Measurements from ENCODE around the gene MCM3AP.

MCM3AP gene

DNA sequence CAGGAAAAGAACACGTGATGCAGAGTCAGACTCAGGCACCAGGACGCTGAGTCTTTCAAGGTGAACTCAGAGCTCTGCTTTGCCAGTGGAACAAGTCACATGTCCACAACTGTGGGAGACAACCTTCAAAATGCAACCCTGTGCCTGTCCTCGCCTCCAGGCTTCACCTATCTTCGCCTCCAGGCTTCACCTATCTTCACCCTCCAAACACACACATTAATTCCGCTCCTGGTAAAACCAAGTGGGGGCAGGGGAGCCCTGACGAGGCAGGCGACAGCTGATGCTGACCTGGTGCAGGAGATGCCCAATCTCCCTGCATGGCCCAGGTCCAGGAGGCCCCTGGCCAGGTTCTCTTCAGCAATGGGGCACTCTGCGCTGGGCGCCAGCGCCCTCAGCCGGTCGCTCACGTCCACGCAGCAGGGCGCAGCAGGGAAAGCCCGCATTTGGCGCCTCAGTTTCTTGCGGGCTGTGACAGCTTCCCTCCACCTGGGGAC, 28.9 kb downstream of the MCM3AP start:
- Histone ChIP-seq H3F3A (ENCODE audit: insufficient read depth, low read length) (no peaks in the 10 kb centered on the region), H3K9me2 (replicated peaks; ENCODE audit: insufficient read depth, low read length) (no peaks in the 10 kb centered on the region), H4K20me1 (ENCODE audit: insufficient read depth, low read length) (no peaks in the 10 kb centered on the region), H3K4me2 (ENCODE audit: low read depth, low read length) (no peak overlapping the region), H3K27ac (ENCODE audit: low read length) (no peak overlapping the region), H3K9me3 (replicated peaks; ENCODE audit: insufficient read depth, low read length) (no peaks in the 10 kb centered on the region), H3K27me3 (replicated peaks; ENCODE audit: insufficient read depth, low read length) (no peaks in the 10 kb centered on the region), H3K36me3 (replicated peaks; ENCODE audit: insufficient read depth, low read length) (peaks cover 11% of the 10 kb centered on the region), H3K4me1 (ENCODE audit: low read length) (no peaks in the 10 kb centered on the region), H3K9ac (ENCODE audit: low read length) (no peak overlapping the region), H2AFZ (ENCODE audit: low read length) (no peak overlapping the region), H3K4me3 (ENCODE audit: low read length) (no peak overlapping the region), H3K79me2 (ENCODE audit: low read length) (no peaks in the 10 kb centered on the region)
- no peak for TF ChIP-seq EZH2 (optimal IDR thresholded peaks at IDR 0.05; ENCODE audit: low read depth, low read length)
- TF ChIP-seq, protein P1, sequence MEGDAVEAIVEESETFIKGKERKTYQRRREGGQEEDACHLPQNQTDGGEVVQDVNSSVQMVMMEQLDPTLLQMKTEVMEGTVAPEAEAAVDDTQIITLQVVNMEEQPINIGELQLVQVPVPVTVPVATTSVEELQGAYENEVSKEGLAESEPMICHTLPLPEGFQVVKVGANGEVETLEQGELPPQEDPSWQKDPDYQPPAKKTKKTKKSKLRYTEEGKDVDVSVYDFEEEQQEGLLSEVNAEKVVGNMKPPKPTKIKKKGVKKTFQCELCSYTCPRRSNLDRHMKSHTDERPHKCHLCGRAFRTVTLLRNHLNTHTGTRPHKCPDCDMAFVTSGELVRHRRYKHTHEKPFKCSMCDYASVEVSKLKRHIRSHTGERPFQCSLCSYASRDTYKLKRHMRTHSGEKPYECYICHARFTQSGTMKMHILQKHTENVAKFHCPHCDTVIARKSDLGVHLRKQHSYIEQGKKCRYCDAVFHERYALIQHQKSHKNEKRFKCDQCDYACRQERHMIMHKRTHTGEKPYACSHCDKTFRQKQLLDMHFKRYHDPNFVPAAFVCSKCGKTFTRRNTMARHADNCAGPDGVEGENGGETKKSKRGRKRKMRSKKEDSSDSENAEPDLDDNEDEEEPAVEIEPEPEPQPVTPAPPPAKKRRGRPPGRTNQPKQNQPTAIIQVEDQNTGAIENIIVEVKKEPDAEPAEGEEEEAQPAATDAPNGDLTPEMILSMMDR (IDR thresholded peaks at IDR 0.05; ENCODE audit: low read length) = no peak
- TF ChIP-seq EZH2phosphoT487 (IDR thresholded peaks at IDR 0.05; ENCODE audit: low read length) = no peak
- DNase-seq = no peak

DNA sequence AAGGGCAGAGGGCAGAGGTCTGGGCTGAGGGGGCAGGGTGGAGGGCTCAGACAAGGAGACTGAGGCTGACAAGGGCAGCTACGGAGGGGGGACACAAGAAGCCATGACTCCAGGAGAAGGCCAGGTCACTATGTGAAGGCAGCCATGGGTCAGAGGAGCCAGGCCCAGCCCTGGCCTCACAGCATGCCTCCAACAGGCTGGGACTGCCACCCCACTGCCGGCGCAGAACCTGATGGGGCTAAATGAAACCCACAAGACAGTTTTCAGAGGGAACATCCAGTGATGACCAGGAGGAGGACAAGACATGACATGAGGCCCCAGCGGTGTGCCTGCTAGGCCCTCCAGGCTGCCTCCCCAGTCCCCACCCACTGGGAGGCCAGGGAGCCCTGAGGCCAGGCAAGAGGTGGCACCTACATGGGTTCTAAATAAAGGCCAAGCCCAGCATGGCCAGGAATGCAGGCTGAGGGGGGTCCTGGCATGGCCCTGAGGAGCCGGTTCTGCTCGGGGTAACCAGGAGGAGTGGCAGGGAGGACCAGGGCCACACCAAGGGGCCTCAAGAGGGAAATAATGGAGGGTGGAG, 29.6 kb downstream of the MCM3AP start:
- Histone ChIP-seq H3K27me3 (replicated peaks; ENCODE audit: insufficient read depth, low read length) (no peaks in the 10 kb centered on the region), H3K4me3 (ENCODE audit: low read length) (no peak overlapping the region), H3F3A (ENCODE audit: insufficient read depth, low read length) (no peaks in the 10 kb centered on the region), H3K4me1 (ENCODE audit: low read length) (no peaks in the 10 kb centered on the region), H3K27ac (ENCODE audit: low read length) (no peak overlapping the region), H3K4me2 (ENCODE audit: low read depth, low read length) (no peak overlapping the region), H3K9me2 (replicated peaks; ENCODE audit: insufficient read depth, low read length) (no peaks in the 10 kb centered on the region), H3K36me3 (replicated peaks; ENCODE audit: insufficient read depth, low read length) (peaks cover 11% of the 10 kb centered on the region), H4K20me1 (ENCODE audit: insufficient read depth, low read length) (no peaks in the 10 kb centered on the region), H3K9ac (ENCODE audit: low read length) (no peak overlapping the region), H2AFZ (ENCODE audit: low read length) (no peak overlapping the region), H3K79me2 (ENCODE audit: low read length) (no peaks in the 10 kb centered on the region), H3K9me3 (replicated peaks; ENCODE audit: insufficient read depth, low read length) (no peaks in the 10 kb centered on the region)
- DNase-seq = no peak
- TF ChIP-seq, protein P1 (IDR thresholded peaks at IDR 0.05; ENCODE audit: low read length) = no peak
- TF ChIP-seq EZH2 (optimal IDR thresholded peaks at IDR 0.05; ENCODE audit: low read depth, low read length) (no peak), EZH2phosphoT487 (IDR thresholded peaks at IDR 0.05; ENCODE audit: low read length) (no peak)

DNA sequence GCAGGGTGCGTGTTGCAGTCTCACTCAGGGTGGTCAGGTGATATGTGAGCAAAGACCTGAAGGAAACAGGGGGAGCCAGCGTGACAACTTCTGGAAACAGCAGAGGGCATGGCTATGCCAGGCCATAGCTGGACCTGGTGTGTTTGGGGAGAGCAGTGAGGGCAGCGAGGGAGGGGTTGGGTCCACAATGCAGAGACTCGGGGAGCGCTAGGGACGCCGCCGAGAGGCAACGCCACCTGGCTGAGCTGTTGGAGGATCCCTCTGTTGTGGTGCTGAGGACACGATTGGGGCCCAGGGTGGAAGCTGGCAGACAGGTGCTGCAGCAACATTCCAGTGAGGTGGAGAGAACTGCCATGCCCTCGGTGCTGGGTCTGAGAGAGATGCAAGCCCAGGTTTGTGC, 30.2 kb downstream of the MCM3AP start:
- H3K9ac ChIP-seq (ENCODE audit: low read length) = no peak overlapping the region
- no peak overlapping the region for H3K4me2 ChIP-seq (ENCODE audit: low read depth, low read length)
- no peak overlapping the region for H3K4me3 ChIP-seq (ENCODE audit: low read length)
- no peaks in the 10 kb centered on the region for H3K9me2 ChIP-seq (replicated peaks; ENCODE audit: insufficient read depth, low read length)
- H3K36me3 ChIP-seq (replicated peaks; ENCODE audit: insufficient read depth, low read length) = peaks cover 11% of the 10 kb centered on the region; the same call in 1 of the 2 replicates
- no peaks in the 10 kb centered on the region for H3K9me3 ChIP-seq (replicated peaks; ENCODE audit: insufficient read depth, low read length)
- H2AFZ ChIP-seq (ENCODE audit: low read length) = no peak overlapping the region
- no peak for DNase-seq
- no peaks in the 10 kb centered on the region for H3K4me1 ChIP-seq (ENCODE audit: low read length)
- no peaks in the 10 kb centered on the region for H3F3A ChIP-seq (ENCODE audit: insufficient read depth, low read length)
- TF ChIP-seq, protein P1 (IDR thresholded peaks at IDR 0.05; ENCODE audit: low read length) = no peak
- TF ChIP-seq EZH2 (optimal IDR thresholded peaks at IDR 0.05; ENCODE audit: low read depth, low read length) (no peak), EZH2phosphoT487 (IDR thresholded peaks at IDR 0.05; ENCODE audit: low read length) (no peak)
- H4K20me1 ChIP-seq (ENCODE audit: insufficient read depth, low read length) = no peaks in the 10 kb centered on the region
- H3K27ac ChIP-seq (ENCODE audit: low read length) = no peak overlapping the region
- H3K79me2 ChIP-seq (ENCODE audit: low read length) = no peaks in the 10 kb centered on the region
- no peaks in the 10 kb centered on the region for H3K27me3 ChIP-seq (replicated peaks; ENCODE audit: insufficient read depth, low read length)
